PC-9 (cell line): ENCODE data around the gene TPM2.

Source experiments
- CTCF ChIP-seq: fragments of 200-600 bp; sonication (generic); conservative IDR thresholded peaks from 2 replicates; pipeline ENCODE4 v1.6.1; 2017; ENCODE audit warnings: mixed run types, antibody characterized with exemption, mild to moderate bottlenecking, moderate library complexity
- EZH2 ChIP-seq: fragments of 200-600 bp; sonication (generic); IDR thresholded peaks from 2 replicates; pipeline ENCODE4 v1.8.0; 2017; ENCODE audit warnings: antibody characterized with exemption, low read depth

GRCh38 chr9:35726931-35727330, 37.2 kb upstream of the TPM2 start:
- TF ChIP-seq CTCF = no peak
- no peak for TF ChIP-seq EZH2
